ENCODE measurements around the gene MMP25. TPM values are rescaled to one million over a fixed set of nuclear protein-coding genes. Genes with fewer than 3 reads are reported as not detected.

Gene MMP25
- total and polyA plus RNA-seq, 10 of the 15 experiments (the other 5 are each of a cell fraction or from before 2014, with no cell fraction given) = 0.03 to 0.36 (median 0.13) TPM; not detected in 1

DNA sequence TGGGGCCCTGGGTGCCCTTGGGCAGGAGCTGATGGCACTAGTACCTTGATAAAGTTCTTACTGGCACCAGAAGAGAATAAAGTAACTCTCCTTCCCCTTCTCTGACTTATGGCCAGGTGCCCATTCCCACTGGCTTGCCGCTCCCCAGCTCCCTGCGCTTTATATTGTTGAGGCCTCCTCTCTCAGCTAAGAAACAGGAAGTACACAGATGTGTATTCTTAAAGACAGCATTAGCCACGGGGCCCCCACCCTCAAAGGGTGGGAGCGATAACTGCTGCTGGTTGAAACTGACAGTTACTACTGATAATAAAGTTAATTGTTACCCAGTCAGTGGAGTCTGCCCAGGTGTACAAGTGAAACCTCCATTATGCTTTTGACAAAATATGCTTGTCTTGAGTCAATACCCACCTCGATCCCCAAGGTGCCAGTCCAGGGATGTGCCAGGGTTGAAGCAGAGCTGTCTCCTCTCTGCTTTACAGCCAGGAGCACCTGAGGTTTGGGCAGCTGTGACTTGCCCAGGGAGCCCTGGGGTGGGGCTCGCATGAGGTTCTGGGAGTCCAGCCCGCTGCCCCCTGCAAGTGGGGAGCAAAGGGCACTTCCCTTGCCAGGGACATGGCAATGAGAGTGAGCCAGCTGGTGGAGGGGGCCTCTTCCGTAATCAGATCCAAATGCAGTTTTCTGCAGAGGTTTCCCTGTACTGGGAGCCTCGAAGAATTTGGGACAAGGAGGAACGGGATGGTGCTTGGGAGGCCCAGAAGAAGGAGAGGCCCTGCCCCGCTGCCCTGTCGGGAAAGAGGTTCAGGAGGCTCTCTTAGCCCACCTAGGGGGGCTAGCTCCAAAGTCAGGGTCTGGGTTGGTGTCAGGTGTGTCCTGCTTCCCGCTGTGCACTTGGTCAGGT is 39.1 kb upstream of the MMP25 start:
- FAIRE-seq (peak; percentile 41), DNase-seq (ENCODE audit: low read depth, low spot score) (no peak), ATAC-seq (no peak)
- Histone ChIP-seq H3K9ac (ENCODE audit: control insufficient read depth, insufficient read depth, low read length) (no peak overlapping the region), H2AFZ (ENCODE audit: control insufficient read depth, low read depth, low read length) (no peak overlapping the region; the same call in 1 of the 2 replicates), H3K36me3 (ENCODE audit: control insufficient read depth in 2 of 2, insufficient read depth in 2 of 2, low read length in 1 of 2) (no peaks in the 10 kb centered on the region), H3K9me3 (replicated peaks; ENCODE audit: control insufficient read depth, insufficient read depth, low read length) (no peaks in the 10 kb centered on the region), H3K27ac (ENCODE audit: control insufficient read depth, insufficient read depth) (no peak overlapping the region), H4K20me1 (ENCODE audit: control insufficient read depth, insufficient read depth) (no peaks in the 10 kb centered on the region), H3K27me3 (replicated peaks in 1 of 2; ENCODE audit: control insufficient read depth in 2 of 2, insufficient read depth in 2 of 2, low read length in 1 of 2) (peaks cover 0 to 17% of the 10 kb centered on the region in 2 experiments), H3K4me2 (ENCODE audit: control insufficient read depth, insufficient read depth) (peak overlapping the region; percentile 26; the same call in 1 of the 2 replicates), H3K4me3 (no peak overlapping the region), H3K79me2 (ENCODE audit: control insufficient read depth, insufficient read depth, low read length) (no peaks in the 10 kb centered on the region), H3K4me1 (ENCODE audit: control insufficient read depth, insufficient read depth, low read length) (peaks cover 17% of the 10 kb centered on the region)
- in situ Hi-C loops (cut with MboI) (no loop called here), intact Hi-C loops (cut with micrococcal nuclease; ENCODE audit: unreplicated experiment) (no loop called here)
- POLR2A ChIA-PET = interaction anchor here (0.6 to 2.1 kb wide), 4 partner anchors 12 to 25 kb away, joined by 3 to 5 read pairs (median 4); partner anchors contain the start of gene TNFRSF12A
- WGBS (ENCODE audit: insufficient coverage, insufficient replicate concordance, low lambda C conversion rate, missing lambda C conversion rate) = 28% methylated on average over 13 of the region's 13 CpGs
- SMC1A ChIA-PET (ENCODE audit: uncharacterized antibody, unreplicated experiment) = interaction anchor here (7.2 kb wide), 1 partner anchor 19 kb away, joined by 91 read pairs; the partner anchor contains the start of genes HCFC1R1 and THOC6
- CTCF ChIA-PET = interaction anchor here (0.9 to 11.3 kb wide), 2 partner anchors 19 to 52 kb away, joined by 3 to 421 read pairs; partner anchors contain the start of genes CLDN6, HCFC1R1, THOC6 and TNFRSF12A
- TF ChIP-seq, protein P1, sequence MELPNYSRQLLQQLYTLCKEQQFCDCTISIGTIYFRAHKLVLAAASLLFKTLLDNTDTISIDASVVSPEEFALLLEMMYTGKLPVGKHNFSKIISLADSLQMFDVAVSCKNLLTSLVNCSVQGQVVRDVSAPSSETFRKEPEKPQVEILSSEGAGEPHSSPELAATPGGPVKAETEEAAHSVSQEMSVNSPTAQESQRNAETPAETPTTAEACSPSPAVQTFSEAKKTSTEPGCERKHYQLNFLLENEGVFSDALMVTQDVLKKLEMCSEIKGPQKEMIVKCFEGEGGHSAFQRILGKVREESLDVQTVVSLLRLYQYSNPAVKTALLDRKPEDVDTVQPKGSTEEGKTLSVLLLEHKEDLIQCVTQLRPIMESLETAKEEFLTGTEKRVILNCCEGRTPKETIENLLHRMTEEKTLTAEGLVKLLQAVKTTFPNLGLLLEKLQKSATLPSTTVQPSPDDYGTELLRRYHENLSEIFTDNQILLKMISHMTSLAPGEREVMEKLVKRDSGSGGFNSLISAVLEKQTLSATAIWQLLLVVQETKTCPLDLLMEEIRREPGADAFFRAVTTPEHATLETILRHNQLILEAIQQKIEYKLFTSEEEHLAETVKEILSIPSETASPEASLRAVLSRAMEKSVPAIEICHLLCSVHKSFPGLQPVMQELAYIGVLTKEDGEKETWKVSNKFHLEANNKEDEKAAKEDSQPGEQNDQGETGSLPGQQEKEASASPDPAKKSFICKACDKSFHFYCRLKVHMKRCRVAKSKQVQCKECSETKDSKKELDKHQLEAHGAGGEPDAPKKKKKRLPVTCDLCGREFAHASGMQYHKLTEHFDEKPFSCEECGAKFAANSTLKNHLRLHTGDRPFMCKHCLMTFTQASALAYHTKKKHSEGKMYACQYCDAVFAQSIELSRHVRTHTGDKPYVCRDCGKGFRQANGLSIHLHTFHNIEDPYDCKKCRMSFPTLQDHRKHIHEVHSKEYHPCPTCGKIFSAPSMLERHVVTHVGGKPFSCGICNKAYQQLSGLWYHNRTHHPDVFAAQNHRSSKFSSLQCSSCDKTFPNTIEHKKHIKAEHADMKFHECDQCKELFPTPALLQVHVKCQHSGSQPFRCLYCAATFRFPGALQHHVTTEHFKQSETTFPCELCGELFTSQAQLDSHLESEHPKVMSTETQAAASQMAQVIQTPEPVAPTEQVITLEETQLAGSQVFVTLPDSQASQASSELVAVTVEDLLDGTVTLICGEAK (IDR thresholded peaks at IDR 0.05; ENCODE audit: borderline replicate concordance) = peak; percentile 67; the same call in 1 of the 2 replicates
- no peak for TF ChIP-seq ZBED1 (IDR thresholded peaks at IDR 0.05; ENCODE audit: borderline replicate concordance)
- RAD21 ChIA-PET (ENCODE audit: unreplicated experiment) = interaction anchor here (1.5 to 2.1 kb wide), 2 partner anchors 15 to 21 kb away, joined by 7 to 8 read pairs; no protein-coding TSS in a partner anchor
- BruUV-seq (replicated peaks) = no TSS peak
